ENCODE results near the gene VWF. TPM values are rescaled to one million over a fixed set of nuclear protein-coding genes. Genes with fewer than 3 reads are reported as not detected.

VWF gene
- total RNA-seq, 1 donor from 2014 or later = 0.05 TPM

DNA sequence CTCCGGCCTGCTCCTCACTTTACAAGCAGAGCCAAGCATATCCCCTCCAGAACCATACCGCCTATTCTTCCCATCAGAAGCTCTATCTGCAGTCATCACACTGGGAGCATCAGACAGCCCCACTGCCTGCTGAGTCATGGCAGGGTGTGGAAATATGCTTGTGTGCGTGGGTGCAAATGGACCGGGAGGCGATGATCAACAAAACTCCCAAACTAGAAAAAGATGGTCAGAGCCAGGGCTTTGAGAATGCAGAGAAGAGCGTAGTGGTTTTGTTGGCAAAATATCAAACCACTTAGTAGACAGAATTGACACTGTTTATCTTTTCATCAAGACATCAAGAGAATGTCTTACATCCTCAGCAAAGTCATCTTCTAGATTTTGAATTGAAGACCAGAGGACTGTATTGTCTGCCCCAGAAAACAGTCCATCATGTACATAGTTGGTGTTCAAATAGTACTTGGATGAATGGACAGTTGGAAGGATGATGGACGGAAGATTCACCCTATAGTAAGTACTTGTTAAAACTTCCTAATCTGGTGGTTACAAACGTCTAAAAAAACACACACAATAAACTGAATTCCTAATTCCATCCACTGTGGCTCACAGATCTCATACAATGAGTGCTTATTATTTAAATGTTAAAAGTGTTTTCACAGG, 54.9 kb downstream of the VWF start:
- H3K4me1 Mint-ChIP-seq (ENCODE audit: low read depth) = peaks cover 25% of the 10 kb centered on the region
- no peaks in the 10 kb centered on the region for H3K9me3 Mint-ChIP-seq (ENCODE audit: low read depth)
- H3K27me3 Mint-ChIP-seq (ENCODE audit: low read depth) = peaks cover 6% of the 10 kb centered on the region
- peak overlapping the region; percentile 80 for H3K27ac Mint-ChIP-seq (ENCODE audit: unreplicated experiment)
- peaks cover 2% of the 10 kb centered on the region for H3K36me3 Mint-ChIP-seq (ENCODE audit: low read depth)
- no peak for DNase-seq (ENCODE audit: low spot score)
- TF ChIP-seq, protein P1, sequence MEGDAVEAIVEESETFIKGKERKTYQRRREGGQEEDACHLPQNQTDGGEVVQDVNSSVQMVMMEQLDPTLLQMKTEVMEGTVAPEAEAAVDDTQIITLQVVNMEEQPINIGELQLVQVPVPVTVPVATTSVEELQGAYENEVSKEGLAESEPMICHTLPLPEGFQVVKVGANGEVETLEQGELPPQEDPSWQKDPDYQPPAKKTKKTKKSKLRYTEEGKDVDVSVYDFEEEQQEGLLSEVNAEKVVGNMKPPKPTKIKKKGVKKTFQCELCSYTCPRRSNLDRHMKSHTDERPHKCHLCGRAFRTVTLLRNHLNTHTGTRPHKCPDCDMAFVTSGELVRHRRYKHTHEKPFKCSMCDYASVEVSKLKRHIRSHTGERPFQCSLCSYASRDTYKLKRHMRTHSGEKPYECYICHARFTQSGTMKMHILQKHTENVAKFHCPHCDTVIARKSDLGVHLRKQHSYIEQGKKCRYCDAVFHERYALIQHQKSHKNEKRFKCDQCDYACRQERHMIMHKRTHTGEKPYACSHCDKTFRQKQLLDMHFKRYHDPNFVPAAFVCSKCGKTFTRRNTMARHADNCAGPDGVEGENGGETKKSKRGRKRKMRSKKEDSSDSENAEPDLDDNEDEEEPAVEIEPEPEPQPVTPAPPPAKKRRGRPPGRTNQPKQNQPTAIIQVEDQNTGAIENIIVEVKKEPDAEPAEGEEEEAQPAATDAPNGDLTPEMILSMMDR (IDR thresholded peaks at IDR 0.05) = no peak
- no peak overlapping the region for H3K4me3 Mint-ChIP-seq (ENCODE audit: unreplicated experiment)

DNA sequence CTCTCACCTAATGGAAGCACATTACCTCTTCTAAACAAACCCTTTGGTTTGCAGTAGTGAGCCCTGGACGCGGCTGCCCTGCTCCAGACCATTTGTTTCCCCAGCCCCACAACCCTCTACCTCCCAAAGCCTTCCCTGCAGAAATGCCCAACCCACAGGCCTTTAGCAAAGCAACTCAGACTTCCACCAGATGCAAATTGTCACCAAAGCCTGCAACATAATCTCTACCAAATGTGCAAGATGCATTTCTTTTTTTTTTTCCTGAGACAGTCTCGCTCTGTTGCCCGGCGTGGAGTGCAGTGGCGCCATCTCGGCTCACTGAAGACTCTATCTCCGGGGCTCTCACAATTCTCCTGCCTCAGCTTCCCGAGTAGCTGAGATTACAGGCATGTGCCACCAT, 56.2 kb downstream of the VWF start:
- Mint-ChIP-seq H3K4me1 (ENCODE audit: low read depth) (peaks cover 24% of the 10 kb centered on the region), H3K27ac (ENCODE audit: unreplicated experiment) (no peak overlapping the region), H3K36me3 (ENCODE audit: low read depth) (no peaks in the 10 kb centered on the region), H3K9me3 (ENCODE audit: low read depth) (no peaks in the 10 kb centered on the region), H3K4me3 (ENCODE audit: unreplicated experiment) (no peak overlapping the region), H3K27me3 (ENCODE audit: low read depth) (no peaks in the 10 kb centered on the region)
- TF ChIP-seq, protein P1 (IDR thresholded peaks at IDR 0.05) = no peak
- DNase-seq (ENCODE audit: low spot score) = no peak

DNA sequence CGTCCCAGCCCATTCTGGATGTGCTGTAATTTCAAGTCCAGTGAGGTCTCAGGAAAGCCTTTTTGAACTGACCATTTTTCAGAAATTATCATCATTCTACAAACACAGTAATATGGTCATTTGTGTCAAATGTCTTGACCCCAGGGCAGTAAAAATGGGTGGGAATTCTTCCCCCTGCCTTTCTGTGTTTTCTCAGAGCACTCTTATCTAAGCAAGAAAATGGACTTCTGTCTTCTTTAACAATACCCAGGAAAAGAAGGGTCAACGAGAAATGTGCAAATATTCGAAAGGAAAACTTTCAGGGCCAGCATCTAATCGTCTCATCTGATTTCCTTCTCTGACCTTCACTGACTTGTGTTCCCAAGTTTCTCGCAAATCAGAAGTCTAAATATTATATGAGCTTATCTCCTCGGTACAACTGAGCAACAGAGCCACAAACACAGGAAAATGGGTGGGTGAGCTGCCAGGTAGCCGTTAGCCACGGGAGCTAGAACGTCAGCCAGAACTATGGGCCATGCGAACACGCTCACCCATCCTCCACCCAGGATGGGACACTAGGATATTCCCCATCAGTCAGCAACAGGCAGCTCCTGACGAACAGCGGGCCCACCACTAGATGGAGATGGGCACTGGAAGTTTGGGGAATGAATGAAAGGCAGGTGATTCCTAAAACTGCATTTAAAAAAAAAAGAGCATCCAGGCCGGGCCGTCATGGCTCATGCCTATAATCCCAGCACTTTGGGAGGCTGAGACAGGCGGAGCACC, 57.1 kb downstream of the VWF start:
- no peaks in the 10 kb centered on the region for H3K27me3 Mint-ChIP-seq (ENCODE audit: low read depth)
- H3K27ac Mint-ChIP-seq (ENCODE audit: unreplicated experiment) = no peak overlapping the region
- peaks cover 24% of the 10 kb centered on the region for H3K4me1 Mint-ChIP-seq (ENCODE audit: low read depth)
- no peak overlapping the region for H3K4me3 Mint-ChIP-seq (ENCODE audit: unreplicated experiment)
- H3K36me3 Mint-ChIP-seq (ENCODE audit: low read depth) = no peaks in the 10 kb centered on the region
- DNase-seq (ENCODE audit: low spot score) = no peak
- TF ChIP-seq, protein P1 (IDR thresholded peaks at IDR 0.05) = peak; percentile 73
- no peaks in the 10 kb centered on the region for H3K9me3 Mint-ChIP-seq (ENCODE audit: low read depth)

DNA sequence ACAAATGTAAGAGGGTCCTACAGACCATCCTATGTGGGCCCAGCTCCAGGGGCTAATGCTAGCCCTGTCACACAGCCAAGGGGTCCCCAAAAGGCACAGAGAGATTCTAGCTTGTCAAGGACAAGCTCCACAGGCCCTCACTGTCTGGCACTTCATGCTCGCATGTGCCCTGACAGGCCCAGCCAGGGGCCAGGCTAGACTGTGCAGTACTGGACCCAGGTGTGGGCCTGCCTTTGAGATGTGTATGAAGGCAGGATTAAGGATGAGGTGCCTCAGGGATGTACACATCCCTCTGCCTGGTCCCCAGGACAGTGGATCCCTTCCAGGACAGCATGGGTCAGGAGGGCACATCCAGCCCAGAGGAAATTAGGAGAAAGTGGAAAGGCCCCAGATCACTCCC, 57.8 kb downstream of the VWF start:
- H3K27me3 Mint-ChIP-seq (ENCODE audit: low read depth) = no peaks in the 10 kb centered on the region
- no peak overlapping the region for H3K27ac Mint-ChIP-seq (ENCODE audit: unreplicated experiment)
- no peak overlapping the region for H3K4me3 Mint-ChIP-seq (ENCODE audit: unreplicated experiment)
- H3K4me1 Mint-ChIP-seq (ENCODE audit: low read depth) = peaks cover 24% of the 10 kb centered on the region
- TF ChIP-seq, protein P1 (IDR thresholded peaks at IDR 0.05) = no peak
- no peaks in the 10 kb centered on the region for H3K36me3 Mint-ChIP-seq (ENCODE audit: low read depth)
- no peaks in the 10 kb centered on the region for H3K9me3 Mint-ChIP-seq (ENCODE audit: low read depth)
- DNase-seq (ENCODE audit: low spot score) = no peak

DNA sequence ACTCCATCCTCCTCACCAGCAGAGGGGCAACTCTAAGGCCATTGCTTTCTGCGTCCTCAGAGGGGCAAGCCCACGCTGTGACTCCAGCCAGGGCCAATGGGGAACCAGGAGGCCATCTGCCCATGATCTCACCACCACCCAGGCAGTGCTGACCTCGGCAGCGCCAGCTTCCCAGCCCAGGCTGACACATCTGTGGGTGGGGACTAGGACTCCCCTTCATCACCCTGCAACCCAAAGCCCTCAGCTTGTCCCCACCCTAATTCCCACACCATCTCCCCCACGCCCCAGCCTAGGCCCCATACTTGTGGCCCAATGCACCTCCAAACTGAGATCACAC, 58.6 kb downstream of the VWF start:
- H3K36me3 Mint-ChIP-seq (ENCODE audit: low read depth) = no peaks in the 10 kb centered on the region
- TF ChIP-seq, protein P1 (IDR thresholded peaks at IDR 0.05) = no peak
- no peak overlapping the region for H3K27ac Mint-ChIP-seq (ENCODE audit: unreplicated experiment)
- no peaks in the 10 kb centered on the region for H3K9me3 Mint-ChIP-seq (ENCODE audit: low read depth)
- DNase-seq (ENCODE audit: low spot score) = no peak
- H3K27me3 Mint-ChIP-seq (ENCODE audit: low read depth) = no peaks in the 10 kb centered on the region
- H3K4me1 Mint-ChIP-seq (ENCODE audit: low read depth) = peaks cover 32% of the 10 kb centered on the region
- H3K4me3 Mint-ChIP-seq (ENCODE audit: unreplicated experiment) = no peak overlapping the region

Measured in chondrocyte (in vitro differentiated cells).